ENCODE results near the gene SLIT3.
A peak's percentile ranks its signal among the peaks of the same experiment; 100 is the strongest.

SLIT3 gene

GRCh38 chr5:168749391-168750100 is 551.4 kb downstream of the SLIT3 start:
- ATAC-seq, result no peak
- TF ChIP-seq CSDC2 (CRISPR knock-in tag; IDR thresholded peaks at IDR 0.05) (no peak), ZFP30 (CRISPR knock-in tag; IDR thresholded peaks at IDR 0.05) (no peak), TCF4 (CRISPR knock-in tag; IDR thresholded peaks at IDR 0.05; ENCODE audit: borderline replicate concordance) (no peak), RARB (CRISPR knock-in tag; IDR thresholded peaks at IDR 0.05) (no peak), PPARA (CRISPR knock-in tag; IDR thresholded peaks at IDR 0.05; ENCODE audit: borderline replicate concordance) (no peak), ZFP3 (CRISPR knock-in tag; IDR thresholded peaks at IDR 0.05) (no peak), ARNTL (CRISPR knock-in tag; IDR thresholded peaks at IDR 0.05; ENCODE audit: borderline replicate concordance, low read depth) (no peak), ISL1 (CRISPR knock-in tag; IDR thresholded peaks at IDR 0.05) (no peak), TOX (CRISPR knock-in tag; IDR thresholded peaks at IDR 0.05; ENCODE audit: borderline replicate concordance) (no peak), OSR1 (CRISPR knock-in tag; IDR thresholded peaks at IDR 0.05) (no peak), CREB5 (CRISPR knock-in tag; IDR thresholded peaks at IDR 0.05; ENCODE audit: low read depth) (no peak), PATZ1 (CRISPR knock-in tag; IDR thresholded peaks at IDR 0.05; ENCODE audit: borderline replicate concordance) (no peak), ZNF8 (CRISPR knock-in tag; IDR thresholded peaks at IDR 0.05) (no peak), BACH2 (CRISPR knock-in tag; IDR thresholded peaks at IDR 0.05; ENCODE audit: borderline replicate concordance) (no peak), ESRRG (CRISPR knock-in tag; IDR thresholded peaks at IDR 0.05) (no peak), ZNF70 (CRISPR knock-in tag; IDR thresholded peaks at IDR 0.05) (no peak)

GRCh38 chr5:168747987-168748777 is 552.8 kb downstream of the SLIT3 start:
- TF ChIP-seq ZC3H10 (CRISPR knock-in tag; IDR thresholded peaks at IDR 0.05) (no peak), GLIS3 (CRISPR knock-in tag; IDR thresholded peaks at IDR 0.05) (no peak), BACH2 (CRISPR knock-in tag; IDR thresholded peaks at IDR 0.05; ENCODE audit: borderline replicate concordance) (no peak), PPARA (CRISPR knock-in tag; IDR thresholded peaks at IDR 0.05; ENCODE audit: borderline replicate concordance) (no peak), OSR1 (CRISPR knock-in tag; IDR thresholded peaks at IDR 0.05) (no peak), CSRNP3 (CRISPR knock-in tag; IDR thresholded peaks at IDR 0.05) (no peak), ISL1 (CRISPR knock-in tag; IDR thresholded peaks at IDR 0.05) (no peak), SNAI2 (CRISPR knock-in tag; IDR thresholded peaks at IDR 0.05) (no peak), ZFP3 (CRISPR knock-in tag; IDR thresholded peaks at IDR 0.05) (no peak)
- ATAC-seq, result peak; percentile 77

- peak; percentile 28; the same call in 1 of the 3 replicates for ATAC-seq
- no peak for TF ChIP-seq ZNF8 (CRISPR knock-in tag; IDR thresholded peaks at IDR 0.05)
- TF ChIP-seq ZC3H10 (CRISPR knock-in tag; IDR thresholded peaks at IDR 0.05), result no peak
- TF ChIP-seq BACH2 (CRISPR knock-in tag; IDR thresholded peaks at IDR 0.05; ENCODE audit: borderline replicate concordance), result no peak
- no peak for TF ChIP-seq TSHZ2 (CRISPR knock-in tag; IDR thresholded peaks at IDR 0.05)
- TF ChIP-seq ZNF70 (CRISPR knock-in tag; IDR thresholded peaks at IDR 0.05), result no peak
- no peak for TF ChIP-seq TCF4 (CRISPR knock-in tag; IDR thresholded peaks at IDR 0.05; ENCODE audit: borderline replicate concordance)
- no peak for TF ChIP-seq ZFP3 (CRISPR knock-in tag; IDR thresholded peaks at IDR 0.05)
- no peak for TF ChIP-seq GLIS3 (CRISPR knock-in tag; IDR thresholded peaks at IDR 0.05)
- TF ChIP-seq CREB5 (CRISPR knock-in tag; IDR thresholded peaks at IDR 0.05; ENCODE audit: low read depth), result no peak
- TF ChIP-seq ZNF565 (CRISPR knock-in tag; conservative IDR thresholded peaks at IDR 0.05; ENCODE audit: low read depth), result no peak
- TF ChIP-seq ESRRG (CRISPR knock-in tag; IDR thresholded peaks at IDR 0.05), result no peak
- TF ChIP-seq RARB (CRISPR knock-in tag; IDR thresholded peaks at IDR 0.05), result no peak
- TF ChIP-seq OSR1 (CRISPR knock-in tag; IDR thresholded peaks at IDR 0.05), result no peak
- no peak for TF ChIP-seq POU6F1 (CRISPR knock-in tag; IDR thresholded peaks at IDR 0.05; ENCODE audit: borderline replicate concordance, low read depth)
These were observed 553.9 kb downstream of the SLIT3 start for GRCh38 chr5:168746893-168747640.

All from SK-N-SH treated with all-trans-retinoic acid at 6 μM for 48 hours (cell line).